HepG2 (cell line): ENCODE data around the gene MMRN2. TPM values are rescaled to one million over a fixed set of nuclear protein-coding genes. Genes with fewer than 3 reads are reported as not detected.
"Not testable (repeated sequence)": the region's sequence is repeated elsewhere in the genome, so short reads cannot be mapped to it uniquely, and the experiment has no call there.

Experiments
- ATAC-seq: fragments of 200-7000 bp; cut with Tn5 transposase; 3 replicates; pipeline ENCODE4 v1.9.1; 2020; ENCODE audit warnings: mild to moderate bottlenecking, moderate library complexity
- BruUV-seq: library from RNA; stranded (reverse); fragments of 400-500 nt; replicated peaks from 2 replicates; lab custom pipeline; 2021; lab: Mats Ljungman, UMichigan
- CTCF ChIA-PET: fragments of 300-600 bp; formaldehyde crosslinking; extraction: SDS; loops from one replicate; lab custom pipeline; 2021; ENCODE audit warnings: low total read pairs, inconsistent platforms, low intra/inter-chr PET ratio; lab: Yijun Ruan, JAX
- POLR2A ChIA-PET: fragments of 350-600 bp; sonication (Branson Sonifier 250); formaldehyde crosslinking; loops from one replicate; lab custom pipeline; 2020; ENCODE audit warnings: antibody characterized with exemption, inconsistent platforms; lab: Yijun Ruan, JAX
- DNase-seq: peaks from one replicate; pipeline ENCODE4 v3.0.0-alpha.2; 2015; ENCODE audit warnings: low spot score
- FAIRE-seq: peaks from 3 replicates; lab custom pipeline; 2011; peaks lifted over from hg19 to GRCh38; lab: Jason Lieb, UNC
- H2AFZ ChIP-seq: one replicate; pipeline ENCODE4 v1.6.1; 2011; ENCODE audit warnings: low read length, inconsistent platforms
- H3K27ac ChIP-seq: fragments of 300-600 bp; 3 replicates; pipeline ENCODE4 v1.8.0; 2011; ENCODE audit warnings: mixed run types, mild to moderate bottlenecking, mixed read lengths, low read length, inconsistent platforms; ENCODE audit not compliant: insufficient read depth; ENCODE audit errors: extremely low read length
- H3K27me3 ChIP-seq, 2 experiments: fragments of 200-600 bp in 1 of 2; 2 replicates in 1 of 2; 3 replicates in 1 of 2; pipeline versions ENCODE4 v1.6.0 to v1.8.0; 2011; ENCODE audit warnings: low read length in 2 of 2, mild to moderate bottlenecking in 2 of 2, moderate library complexity in 2 of 2, inconsistent platforms in 1 of 2; ENCODE audit not compliant: insufficient read depth in 2 of 2, control insufficient read depth in 1 of 2
- H3K36me3 ChIP-seq, 2 experiments: fragments of 200-600 bp in 1 of 2; replicated peaks in 1 of 2; 2 replicates in 1 of 2; 3 replicates in 1 of 2; pipeline versions ENCODE4 v1.5.1 to v1.8.0; 2011; ENCODE audit warnings: low read length in 2 of 2, inconsistent platforms in 1 of 2; ENCODE audit not compliant: insufficient read depth in 2 of 2, control insufficient read depth in 1 of 2
- H3K4me1 ChIP-seq: 2 replicates; pipeline ENCODE4 v1.5.1; 2012; ENCODE audit warnings: low read length, inconsistent platforms; ENCODE audit not compliant: insufficient read depth
- H3K4me2 ChIP-seq: 2 replicates; pipeline ENCODE4 v1.6.0; 2011; ENCODE audit warnings: low read depth, low read length, inconsistent platforms
- H3K4me3 ChIP-seq, 3 experiments: fragments of 200-600 bp in 1 of 3; sonication (generic), shearing (Covaris generic) in 1 of 3; replicated peaks in 1 of 3; 2 replicates each; pipeline ENCODE4 v1.5.1; 2011 to 2016; ENCODE audit warnings: low read length in 3 of 3, inconsistent platforms in 2 of 3, low read depth in 2 of 3, mild to moderate bottlenecking in 2 of 3, control low read depth in 1 of 3, mixed read lengths in 1 of 3; ENCODE audit not compliant: insufficient read depth in 1 of 3
- H3K79me2 ChIP-seq: one replicate; pipeline ENCODE4 v1.6.1; 2011; ENCODE audit warnings: low read length, inconsistent platforms; ENCODE audit not compliant: insufficient read depth
- H3K9ac ChIP-seq: 2 replicates; pipeline ENCODE4 v1.6.0; 2011; ENCODE audit warnings: mild to moderate bottlenecking, low read depth, low read length, inconsistent platforms; ENCODE audit not compliant: insufficient read depth
- H3K9me3 ChIP-seq: 2 replicates; pipeline ENCODE4 v1.5.1; 2012; ENCODE audit warnings: mild to moderate bottlenecking, low read length
- H4K20me1 ChIP-seq: 2 replicates; pipeline ENCODE4 v1.6.0; 2011; ENCODE audit warnings: inconsistent platforms, mild to moderate bottlenecking, low read length, moderate library complexity; ENCODE audit not compliant: insufficient read depth
- EEA1 ChIP-seq: sonication (generic); formaldehyde crosslinking; IDR thresholded peaks from 2 replicates; pipeline ENCODE4 v1.5.1; 2020; ENCODE audit warnings: mild to moderate bottlenecking, missing genetic modification reagents, borderline replicate concordance
- ZFP91 ChIP-seq: sonication (generic); formaldehyde crosslinking; IDR thresholded peaks from 2 replicates; pipeline ENCODE4 v1.9.0; 2022; ENCODE audit warnings: missing genetic modification reagents, mild to moderate bottlenecking, borderline replicate concordance
- ZNF512 ChIP-seq: sonication (generic); formaldehyde crosslinking; IDR thresholded peaks from 2 replicates; pipeline ENCODE4 v1.4.0; 2020; ENCODE audit warnings: mild to moderate bottlenecking, missing genetic modification reagents
- ZNF607 ChIP-seq: sonication (generic); formaldehyde crosslinking; IDR thresholded peaks from 2 replicates; pipeline ENCODE4 v1.5.1; 2020; ENCODE audit warnings: missing genetic modification reagents, mild to moderate bottlenecking, borderline replicate concordance
- WGBS: methylation state at CpG from one replicate; pipeline ENCODE4 v1.1.6; 2017; ENCODE audit warnings: low lambda C conversion rate; 5-methylcytosine and 5-hydroxymethylcytosine counted together
- in situ Hi-C: cut with HindIII; loops from 2 replicates; pipeline ENCODE4 v1.10.0; 2017; ENCODE audit warnings: low pct_unique_long_range_greater_than_20kb; ENCODE audit not compliant: extremely low pct_ligation_motif_present
- intact Hi-C: fragments of 100-400 bp; cut with micrococcal nuclease; formaldehyde crosslinking; loops from one replicate; pipeline ENCODE4 v1.10.0; 2022; ENCODE audit not compliant: unreplicated experiment
- polyA plus RNA-seq, 8 experiments: library from polyadenylated mRNA; depleted of rRNA in 3 of 8; stranded (reverse) in 7 of 8; unstranded in 1 of 8; fragments of >200 nt; fragmentation: Illumina TruSeq in 4 of 8; extraction: Trizol in 4 of 8; gene quantifications; 2 replicates each; pipeline versions ENCODE4 v1.2.1 to v1.2.3, GENCODE V29; 2011 to 2016; ENCODE audit warnings: low read depth in 4 of 8, missing spikeins in 1 of 8, mixed read lengths in 1 of 8; ENCODE audit not compliant: insufficient read depth in 1 of 8
- total RNA-seq, 5 experiments: library from RNA; depleted of rRNA; stranded (reverse); fragments of >200 nt; fragmentation: Illumina TruSeq; extraction: Trizol; gene quantifications; 2 replicates each; pipeline ENCODE4 v1.2.3, GENCODE V29; 2016; ENCODE audit warnings: low read depth in 1 of 5

MMRN2 gene
- total and polyA plus RNA-seq, 2 of the 13 experiments (the other 11 are each of a cell fraction or from before 2014, with no cell fraction given), result 0.04 TPM; not detected in 1

- TF ChIP-seq ZFP91 (CRISPR knock-in tag), result no peak
These were observed 43.1 kb upstream of the MMRN2 start (continued) for GRCh38 chr10:87000491-87000890.

- CTCF ChIA-PET, ATAC-seq, H3K9me3 ChIP-seq, in situ Hi-C loops, H2AFZ ChIP-seq, POLR2A ChIA-PET, H4K20me1 ChIP-seq, BruUV-seq, H3K4me3 ChIP-seq, H3K36me3 ChIP-seq, intact Hi-C loops, DNase-seq, H3K9ac ChIP-seq, H3K27ac ChIP-seq, H3K4me1 ChIP-seq, H3K4me2 ChIP-seq, FAIRE-seq, H3K27me3 ChIP-seq, H3K79me2 ChIP-seq: not testable (repeated sequence)
- WGBS, result 34% methylated on average over 6 of the region's 6 CpGs
These were observed 42.5 kb upstream of the MMRN2 start for GRCh38 chr10:86999802-87000403.

- BruUV-seq, result no TSS peak
- no peak for FAIRE-seq
- Histone ChIP-seq H3K4me1 (no peaks in the 10 kb centered on the region), H4K20me1 (no peaks in the 10 kb centered on the region), H3K27ac (no peak overlapping the region), H2AFZ (no peak overlapping the region), H3K4me2 (no peak overlapping the region), H3K9ac (no peak overlapping the region), H3K27me3 (peaks cover 2 to 8% of the 10 kb centered on the region in 2 experiments; a peak in 2 of 5 replicates), H3K9me3 (no peaks in the 10 kb centered on the region), H3K4me3 (no peak overlapping the region), H3K36me3 (no peaks in the 10 kb centered on the region), H3K79me2 (no peaks in the 10 kb centered on the region)
- CTCF ChIA-PET, result no interaction called here
- no peak for TF ChIP-seq ZNF607 (CRISPR knock-in tag)
- TF ChIP-seq EEA1, result no peak
- no peak for TF ChIP-seq ZNF512 (CRISPR knock-in tag)
- no peak for DNase-seq
- intact Hi-C loops (no loop called here), in situ Hi-C loops (no loop called here)
- WGBS, result 7% methylated on average over 2 of the region's 2 CpGs
- no peak for ATAC-seq
- POLR2A ChIA-PET, result no interaction called here
These were observed 35.5 kb upstream of the MMRN2 start for GRCh38 chr10:86992929-86993328.
